ENCODE results near the gene CRABP2. TPM values are rescaled to one million over a fixed set of nuclear protein-coding genes. Genes with fewer than 3 reads are reported as not detected.

The CRABP2 gene
- total RNA-seq, 2 experiments from 2014 or later = 0.78 to 0.90 TPM

GRCh38 chr1:156712626-156713025, 7.2 kb upstream of the CRABP2 start:
- TF ChIP-seq CTCF (IDR thresholded peaks at IDR 0.05) = no peak
- ChIA-PET CTCF (interaction anchor here (1.8 to 9.2 kb wide), 4 partner anchors 14 to 177 kb away, joined by 4 to 91 read pairs (median 40); partner anchors contain the start of genes ISG20L2 and METTL25B), POLR2A (interaction anchor here (0.6 to 1.4 kb wide), 5 partner anchors 9 to 93 kb away, joined by 3 to 4 read pairs (median 3); no protein-coding TSS in a partner anchor)
- no peaks in the 10 kb centered on the region for H3K27me3 Mint-ChIP-seq
- peaks cover 8% of the 10 kb centered on the region for H3K36me3 Mint-ChIP-seq (ENCODE audit: low read depth)
- no peaks in the 10 kb centered on the region for H3K9me3 Mint-ChIP-seq
- intact Hi-C loops (cut with micrococcal nuclease) = no loop called here
- DNase-seq = no peak
- H3K27ac Mint-ChIP-seq = no peak overlapping the region
- no peak for ATAC-seq
- no peak overlapping the region for H3K4me3 Mint-ChIP-seq
- peaks cover 7% of the 10 kb centered on the region for H3K4me1 Mint-ChIP-seq (ENCODE audit: low read depth)

- ATAC-seq = no peak
- no peak overlapping the region for H3K4me3 Mint-ChIP-seq
- intact Hi-C loops (cut with micrococcal nuclease) = no loop called here
- no peak overlapping the region for H3K27ac Mint-ChIP-seq
- POLR2A ChIA-PET = interaction anchor here (0.7 kb wide), 2 partner anchors 33 to 382 kb away, joined by 3 read pairs; no protein-coding TSS in a partner anchor
- no peaks in the 10 kb centered on the region for H3K9me3 Mint-ChIP-seq
- CTCF ChIA-PET = interaction anchor here (0.9 to 9.2 kb wide), 7 partner anchors 16 to 179 kb away, joined by 3 to 91 read pairs (median 4); partner anchors contain the start of genes ISG20L2 and METTL25B
- no peak for TF ChIP-seq CTCF (IDR thresholded peaks at IDR 0.05)
- H3K27me3 Mint-ChIP-seq = no peaks in the 10 kb centered on the region
- DNase-seq = no peak
- H3K36me3 Mint-ChIP-seq (ENCODE audit: low read depth) = peaks cover 2% of the 10 kb centered on the region
- peaks cover 16% of the 10 kb centered on the region for H3K4me1 Mint-ChIP-seq (ENCODE audit: low read depth)
These were observed 5.8 kb upstream of the CRABP2 start for GRCh38 chr1:156711011-156711817.

- ChIA-PET POLR2A (no interaction called here), CTCF (interaction anchor here (1.1 to 13.0 kb wide), 4 partner anchors 17 to 150 kb away, joined by 3 to 271 read pairs (median 82); partner anchors contain the start of genes ISG20L2 and METTL25B)
- TF ChIP-seq CTCF (IDR thresholded peaks at IDR 0.05) = no peak
- Mint-ChIP-seq H3K27ac (no peak overlapping the region), H3K4me3 (no peak overlapping the region), H3K36me3 (ENCODE audit: low read depth) (no peaks in the 10 kb centered on the region), H3K9me3 (no peaks in the 10 kb centered on the region), H3K4me1 (ENCODE audit: low read depth) (peaks cover 27% of the 10 kb centered on the region), H3K27me3 (peaks cover 5% of the 10 kb centered on the region)
- ATAC-seq (no peak), DNase-seq (no peak)
- intact Hi-C loops (cut with micrococcal nuclease) = no loop called here
These were observed 4.5 kb upstream of the CRABP2 start for GRCh38 chr1:156709757-156710489.

GRCh38 chr1:156709031-156709430, 3.6 kb upstream of the CRABP2 start:
- intact Hi-C loops (cut with micrococcal nuclease) = no loop called here
- H3K36me3 Mint-ChIP-seq (ENCODE audit: low read depth) = no peaks in the 10 kb centered on the region

More at GRCh38 chr1:156709031-156709430, 3.6 kb upstream of the CRABP2 start:
- Mint-ChIP-seq H3K4me3 (no peak overlapping the region), H3K9me3 (no peaks in the 10 kb centered on the region), H3K27ac (no peak overlapping the region), H3K4me1 (ENCODE audit: low read depth) (peaks cover 32% of the 10 kb centered on the region), H3K27me3 (peaks cover 10% of the 10 kb centered on the region)
- ChIA-PET POLR2A (interaction anchor here (1.1 kb wide), 1 partner anchor 13 kb away, joined by 3 read pairs; no protein-coding TSS in a partner anchor), CTCF (interaction anchor here (0.9 to 13.0 kb wide), 3 partner anchors 17 to 183 kb away, joined by 3 to 271 read pairs (median 108); partner anchors contain the start of genes ISG20L2 and METTL25B)
- TF ChIP-seq CTCF (IDR thresholded peaks at IDR 0.05) = no peak
- ATAC-seq = no peak
- DNase-seq = no peak
